ENCODE data around the gene ARHGAP8. TPM values are rescaled to one million over a fixed set of nuclear protein-coding genes. Genes with fewer than 3 reads are reported as not detected.

The ARHGAP8 gene
- polyA plus RNA-seq, 1 donor from 2014 or later = 3.0 TPM

DNA sequence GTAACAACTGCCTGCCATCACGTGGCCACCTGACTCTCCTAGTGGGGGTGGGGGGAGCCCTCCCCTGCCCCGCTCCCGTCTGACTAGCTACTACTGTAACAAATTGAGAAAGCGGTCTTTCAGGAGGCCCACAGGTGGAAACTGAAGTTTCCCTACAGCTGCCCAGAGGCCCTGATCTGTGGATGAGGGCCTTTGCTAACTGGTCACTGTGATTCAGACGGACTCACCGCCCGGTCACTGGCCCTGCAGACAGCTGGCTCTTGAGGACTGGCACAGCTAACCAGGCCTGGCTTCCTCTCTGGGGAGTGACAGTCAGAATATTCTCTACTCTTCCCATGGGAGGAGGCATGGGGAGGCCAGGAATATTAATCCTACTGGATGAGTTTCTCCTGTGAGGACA, 116.8 kb downstream of the ARHGAP8 start:
- H3K79me2 ChIP-seq (replicated peaks; ENCODE audit: insufficient read depth, low read length) = no peaks in the 10 kb centered on the region

DNA sequence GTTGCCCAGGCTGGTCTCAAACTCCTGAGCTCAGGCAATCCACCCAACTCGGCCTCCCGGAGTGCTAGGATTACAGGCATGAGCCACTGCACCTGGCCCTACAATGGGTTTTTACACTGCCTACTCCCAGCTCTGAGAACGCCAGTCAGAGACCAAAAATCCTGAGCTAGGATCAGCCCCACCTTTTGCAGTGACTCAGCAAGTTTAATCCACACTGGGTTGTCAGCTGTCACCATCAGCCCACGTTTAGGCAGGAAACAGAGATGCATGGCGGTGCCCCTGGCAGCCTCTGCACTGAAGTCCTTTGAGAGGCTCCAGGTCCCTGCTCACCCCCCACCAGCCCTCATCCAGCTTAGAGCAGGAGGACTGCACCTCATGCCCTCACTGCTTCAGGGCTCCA, 117.6 kb downstream of the ARHGAP8 start:
- H3K9me2 ChIP-seq (ENCODE audit: insufficient read depth, low read length) = no peaks in the 10 kb centered on the region
- H3K9ac ChIP-seq (ENCODE audit: low read length) = no peak overlapping the region
- no peaks in the 10 kb centered on the region for H3K9me3 ChIP-seq (ENCODE audit: low read length)
- no peak overlapping the region for H3K4me3 ChIP-seq (ENCODE audit: low read length)
- H3K27me3 ChIP-seq (ENCODE audit: insufficient read depth, low read depth, low read length) = no peaks in the 10 kb centered on the region
- no peak overlapping the region for H3K27ac ChIP-seq (ENCODE audit: low read length)
- TF ChIP-seq POLR2AphosphoS5 (IDR thresholded peaks at IDR 0.05) (no peak), RAD21 (conservative IDR thresholded peaks at IDR 0.05) (no peak), EP300 (conservative IDR thresholded peaks at IDR 0.05; ENCODE audit: poor library complexity, severe bottlenecking) (no peak), SMC3 (conservative IDR thresholded peaks at IDR 0.05; ENCODE audit: poor library complexity) (no peak), CTCF (IDR thresholded peaks at IDR 0.05; ENCODE audit: poor library complexity, severe bottlenecking) (no peak), EZH2 (IDR thresholded peaks at IDR 0.05; ENCODE audit: borderline replicate concordance, insufficient read depth, low read length, poor library complexity, severe bottlenecking) (no peak), REST (IDR thresholded peaks at IDR 0.05; ENCODE audit: borderline replicate concordance) (no peak), TAF1 (IDR thresholded peaks at IDR 0.05; ENCODE audit: low read depth) (no peak), MXI1 (conservative IDR thresholded peaks at IDR 0.05; ENCODE audit: poor library complexity, severe bottlenecking) (no peak)
- no peaks in the 10 kb centered on the region for H4K20me1 ChIP-seq (ENCODE audit: insufficient read depth)
- H3F3A ChIP-seq (ENCODE audit: insufficient read depth, low read length, poor library complexity, severe bottlenecking) = no peaks in the 10 kb centered on the region
- H3K36me3 ChIP-seq (ENCODE audit: insufficient read depth, low read length) = no peaks in the 10 kb centered on the region
- H3K4me2 ChIP-seq (ENCODE audit: low read length) = no peak overlapping the region
- no peaks in the 10 kb centered on the region for H3K79me2 ChIP-seq (replicated peaks; ENCODE audit: insufficient read depth, low read length)
- no peak overlapping the region for H2AFZ ChIP-seq (ENCODE audit: low read depth, low read length)

More for the DNA sequence above, 116.8 kb downstream of the ARHGAP8 start:
- H3K27me3 ChIP-seq (ENCODE audit: insufficient read depth, low read depth, low read length) = no peaks in the 10 kb centered on the region
- H3K9ac ChIP-seq (ENCODE audit: low read length) = no peak overlapping the region
- H3K4me2 ChIP-seq (ENCODE audit: low read length) = no peak overlapping the region
- TF ChIP-seq EZH2 (IDR thresholded peaks at IDR 0.05; ENCODE audit: borderline replicate concordance, insufficient read depth, low read length, poor library complexity, severe bottlenecking) = no peak
- no peak for TF ChIP-seq EP300 (conservative IDR thresholded peaks at IDR 0.05; ENCODE audit: poor library complexity, severe bottlenecking)
- no peak for TF ChIP-seq REST (IDR thresholded peaks at IDR 0.05; ENCODE audit: borderline replicate concordance)
- no peak for TF ChIP-seq POLR2AphosphoS5 (IDR thresholded peaks at IDR 0.05)
- no peaks in the 10 kb centered on the region for H3K36me3 ChIP-seq (ENCODE audit: insufficient read depth, low read length)
- no peaks in the 10 kb centered on the region for H3K9me3 ChIP-seq (ENCODE audit: low read length)
- no peak overlapping the region for H2AFZ ChIP-seq (ENCODE audit: low read depth, low read length)
- H3F3A ChIP-seq (ENCODE audit: insufficient read depth, low read length, poor library complexity, severe bottlenecking) = no peaks in the 10 kb centered on the region
- no peaks in the 10 kb centered on the region for H3K9me2 ChIP-seq (ENCODE audit: insufficient read depth, low read length)
- H3K4me3 ChIP-seq (ENCODE audit: low read length) = no peak overlapping the region
- no peaks in the 10 kb centered on the region for H4K20me1 ChIP-seq (ENCODE audit: insufficient read depth)
- no peak overlapping the region for H3K27ac ChIP-seq (ENCODE audit: low read length)

Data from neural cell (in vitro differentiated cells).